ENCODE results near the gene ICAM1. TPM values are rescaled to one million over a fixed set of nuclear protein-coding genes. Genes with fewer than 3 reads are reported as not detected.
"Not testable (repeated sequence)": the region's sequence is repeated elsewhere in the genome, so short reads cannot be mapped to it uniquely, and the experiment has no call there.

The ICAM1 gene
- total RNA-seq, 3 donors from 2014 or later, result 20.6 to 52.2 (median 20.8) TPM

GRCh38 chr19:10274589-10274988 lies 3.7 kb downstream of the ICAM1 start:
- no peaks in the 10 kb centered on the region for H3K4me1 ChIP-seq
- no peak for TF ChIP-seq CTCF (IDR thresholded peaks at IDR 0.05)
- no peak for TF ChIP-seq POLR2A (IDR thresholded peaks at IDR 0.05)
- no peak for TF ChIP-seq POLR2AphosphoS5 (IDR thresholded peaks at IDR 0.05)
- no peaks in the 10 kb centered on the region for H3K27me3 ChIP-seq
- DNase-seq (ENCODE audit: low spot score in 2 of 2), result no peak
- H3K27ac ChIP-seq, result no peak overlapping the region
- H3K9me3 ChIP-seq, result no peaks in the 10 kb centered on the region
- H3K4me3 ChIP-seq, result no peak overlapping the region
- H3K36me3 ChIP-seq, result no peaks in the 10 kb centered on the region
- intact Hi-C loops (cut with DNase I; ENCODE audit: low total_unique reads), result no loop called here

GRCh38 chr19:10277795-10278589 lies 7.1 kb downstream of the ICAM1 start:
- TF ChIP-seq POLR2AphosphoS5 (IDR thresholded peaks at IDR 0.05), result no peak
- no peak for TF ChIP-seq POLR2A (IDR thresholded peaks at IDR 0.05)
- TF ChIP-seq CTCF (IDR thresholded peaks at IDR 0.05), result no peak
- Histone ChIP-seq H3K4me3 (no peak overlapping the region), H3K27me3 (no peaks in the 10 kb centered on the region), H3K4me1 (no peaks in the 10 kb centered on the region), H3K36me3 (no peaks in the 10 kb centered on the region), H3K27ac (no peak overlapping the region), H3K9me3 (no peaks in the 10 kb centered on the region)
- DNase-seq (ENCODE audit: low spot score in 2 of 2), result no peak
- intact Hi-C loops (cut with DNase I; ENCODE audit: low total_unique reads), result loop anchor here (5.0 kb wide), 1 partner anchor 49 kb away; no protein-coding TSS in a partner anchor

GRCh38 chr19:10278935-10279334 lies 8.0 kb downstream of the ICAM1 start:
- Histone ChIP-seq H3K27ac (no peak overlapping the region), H3K4me3 (no peak overlapping the region), H3K9me3 (no peaks in the 10 kb centered on the region), H3K36me3 (no peaks in the 10 kb centered on the region), H3K27me3 (no peaks in the 10 kb centered on the region), H3K4me1 (no peaks in the 10 kb centered on the region)
- intact Hi-C loops (cut with DNase I; ENCODE audit: low total_unique reads), result loop anchor here (5.0 kb wide), 1 partner anchor 48 kb away; no protein-coding TSS in a partner anchor
- no peak for TF ChIP-seq CTCF (IDR thresholded peaks at IDR 0.05)
- DNase-seq (ENCODE audit: low spot score in 2 of 2), result no peak

- no peak for DNase-seq (ENCODE audit: low spot score in 2 of 2)
- intact Hi-C loops (cut with DNase I; ENCODE audit: low total_unique reads), result loop anchor here (5.0 kb wide), 1 partner anchor 47 kb away; no protein-coding TSS in a partner anchor
- H3K9me3 ChIP-seq, result no peaks in the 10 kb centered on the region
- no peak overlapping the region for H3K4me3 ChIP-seq
- no peaks in the 10 kb centered on the region for H3K27me3 ChIP-seq
- no peak for TF ChIP-seq POLR2A (IDR thresholded peaks at IDR 0.05)
- no peaks in the 10 kb centered on the region for H3K36me3 ChIP-seq
- no peaks in the 10 kb centered on the region for H3K4me1 ChIP-seq
- H3K27ac ChIP-seq, result no peak overlapping the region
Observed at GRCh38 chr19:10279737-10280442, 9.0 kb downstream of the ICAM1 start.

- intact Hi-C loops (cut with DNase I; ENCODE audit: low total_unique reads); DNase-seq (ENCODE audit: low spot score in 2 of 2); H3K4me3 ChIP-seq; H3K4me1 ChIP-seq; H3K36me3 ChIP-seq; H3K9me3 ChIP-seq; H3K27ac ChIP-seq; H3K27me3 ChIP-seq: not testable (repeated sequence)
Observed at GRCh38 chr19:10282043-10282442, 11.1 kb downstream of the ICAM1 start.
